Small intestine (tissue), 7 donors: ENCODE data around the gene ELP1. TPM values are rescaled to one million over a fixed set of nuclear protein-coding genes. Genes with fewer than 3 reads are reported as not detected.
A peak's percentile ranks its signal among the peaks of the same experiment; 100 is the strongest.

Source experiments
- DNase-seq, 2 donors: peaks; one replicate each; pipeline versions ENCODE4 v3.0.0 to v3.0.0-alpha.2; 2013
- FAIRE-seq: peaks from 2 replicates; lab custom pipeline; 2012; peaks lifted over from hg19 to GRCh38; lab: Jason Lieb, UNC
- H3K27ac ChIP-seq, 3 donors: one replicate each; pipeline ENCODE4 v1.5.1; 2013; ENCODE audit warnings: low read length in 2 of 3, mild to moderate bottlenecking in 2 of 3, control low read depth in 1 of 3, inconsistent platforms in 1 of 3, low read depth in 1 of 3, moderate library complexity in 1 of 3
- H3K27me3 ChIP-seq, 3 donors: one replicate each; pipeline ENCODE4 v1.6.1; 2013; ENCODE audit warnings: low read length in 3 of 3, inconsistent platforms in 1 of 3; ENCODE audit not compliant: control insufficient read depth in 3 of 3, insufficient read depth in 3 of 3
- H3K36me3 ChIP-seq, 3 donors: one replicate each; pipeline ENCODE4 v1.6.1; 2013; ENCODE audit warnings: low read length in 3 of 3, inconsistent platforms in 1 of 3, low read depth in 1 of 3, mild to moderate bottlenecking in 1 of 3, moderate library complexity in 1 of 3; ENCODE audit not compliant: control insufficient read depth in 3 of 3, insufficient read depth in 2 of 3
- H3K4me1 ChIP-seq, 3 donors: one replicate each; pipeline ENCODE4 v1.6.1; 2013; ENCODE audit warnings: low read length in 2 of 3, inconsistent platforms in 1 of 3, low read depth in 1 of 3, mild to moderate bottlenecking in 1 of 3, moderate library complexity in 1 of 3; ENCODE audit not compliant: control insufficient read depth in 3 of 3, insufficient read depth in 2 of 3
- H3K4me3 ChIP-seq, 3 donors: one replicate each; pipeline ENCODE4 v1.5.1; 2013; ENCODE audit warnings: low read length in 3 of 3, control low read depth in 1 of 3, inconsistent platforms in 1 of 3, low read depth in 1 of 3, mild to moderate bottlenecking in 1 of 3, moderate library complexity in 1 of 3
- H3K9me3 ChIP-seq, 2 donors: one replicate each; pipeline ENCODE4 v1.6.1; 2013; ENCODE audit warnings: low read depth in 1 of 2, low read length in 1 of 2; ENCODE audit not compliant: control insufficient read depth in 2 of 2, insufficient read depth in 1 of 2
- WGBS, 3 donors: extraction: QIAGEN DNeasy Blood & Tissue Kit; methylation state at CpG; one replicate each; pipeline ENCODE4 v1.1.7; 2013; 5-methylcytosine and 5-hydroxymethylcytosine counted together
- polyA plus RNA-seq, 4 donors: library from polyadenylated mRNA; stranded (reverse) in 3 of 4; unstranded in 1 of 4; fragments of 200-250 nt in 3 of 4; fragments of 120-200 nt in 1 of 4; gene quantifications; one replicate each; pipeline versions ENCODE4 v1.2.1 to v1.2.3, GENCODE V29; 2013
- donor health status: healthy with polysubstance abuse.
- donor health status: control.
- donor health status: control.
- donor health status: Bipolar disorder and iron deficiency.
- donor health status: healthy.

Gene ELP1
- polyA plus RNA-seq, 4 donors = 3.8 to 24.6 (median 11.4) TPM

DNA sequence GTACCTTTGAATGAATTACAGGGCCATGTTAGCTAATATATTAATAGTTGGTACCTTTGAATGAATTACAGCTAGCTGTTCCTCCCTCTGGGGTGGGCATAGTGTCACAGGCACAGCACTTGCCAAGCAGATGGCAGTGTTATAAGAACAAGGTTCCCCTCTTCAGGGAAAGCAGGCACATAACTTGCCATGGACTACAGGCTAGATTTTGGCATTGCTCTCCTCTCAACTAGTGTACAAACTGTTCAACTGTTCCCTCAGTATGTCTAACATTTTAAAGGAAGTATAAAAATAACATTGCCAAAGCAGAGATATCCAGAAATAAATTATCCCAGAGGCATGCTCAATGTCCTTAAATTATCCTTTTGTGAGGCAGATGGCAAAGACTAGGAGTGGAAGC, 34.0 kb upstream of the ELP1 start:
- H3K9me3 ChIP-seq = peaks cover 0 to 9% of the 10 kb centered on the region in 2 donors
- peaks cover 0 to 3% (median 2%) of the 10 kb centered on the region in 3 donors for H3K36me3 ChIP-seq
- DNase-seq = no peak
- no peaks in the 10 kb centered on the region for H3K27me3 ChIP-seq
- H3K4me3 ChIP-seq = no peak overlapping the region
- no peaks in the 10 kb centered on the region for H3K4me1 ChIP-seq
- no peak overlapping the region for H3K27ac ChIP-seq
- no peak for FAIRE-seq

DNA sequence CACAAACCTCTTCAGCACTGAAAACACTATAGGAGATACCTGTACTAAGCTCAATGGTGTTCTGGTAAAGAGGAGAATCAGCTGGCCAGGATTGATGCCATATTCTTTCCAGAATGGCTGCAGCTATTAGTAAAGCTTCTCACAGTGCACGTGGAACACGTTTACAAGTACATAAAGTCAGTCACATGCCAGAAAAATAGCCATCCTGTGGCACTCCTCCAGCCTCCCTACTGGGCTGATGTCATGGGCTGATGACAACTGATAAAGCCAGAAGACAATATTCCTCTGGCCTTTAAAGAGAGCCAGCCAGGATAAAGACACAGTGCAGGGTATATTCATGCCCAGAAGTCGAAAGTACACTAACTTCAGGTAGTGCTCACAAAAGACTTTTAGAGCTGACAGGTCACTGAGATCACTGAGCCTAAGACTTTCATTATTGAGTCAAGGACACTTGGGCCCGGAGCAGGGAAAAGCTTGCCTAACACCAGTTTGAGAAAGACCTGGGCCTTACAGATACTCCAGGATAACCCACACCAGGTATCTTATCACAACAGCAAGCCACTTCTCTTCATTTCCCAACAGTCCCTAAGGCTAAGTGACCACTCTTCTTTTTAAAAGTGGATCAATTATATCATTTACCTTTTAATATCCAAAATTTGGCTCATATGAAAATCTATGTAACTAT, 29.7 kb upstream of the ELP1 start:
- no peak overlapping the region for H3K4me3 ChIP-seq
- WGBS, 3 donors = 72 to 80% (median 79%) methylated on average over 4 of the region's 4 CpGs
- no peak for DNase-seq
- H3K27me3 ChIP-seq = no peaks in the 10 kb centered on the region
- no peaks in the 10 kb centered on the region for H3K36me3 ChIP-seq
- no peaks in the 10 kb centered on the region for H3K4me1 ChIP-seq
- H3K27ac ChIP-seq = no peak overlapping the region
- no peaks in the 10 kb centered on the region for H3K9me3 ChIP-seq
- no peak for FAIRE-seq

DNA sequence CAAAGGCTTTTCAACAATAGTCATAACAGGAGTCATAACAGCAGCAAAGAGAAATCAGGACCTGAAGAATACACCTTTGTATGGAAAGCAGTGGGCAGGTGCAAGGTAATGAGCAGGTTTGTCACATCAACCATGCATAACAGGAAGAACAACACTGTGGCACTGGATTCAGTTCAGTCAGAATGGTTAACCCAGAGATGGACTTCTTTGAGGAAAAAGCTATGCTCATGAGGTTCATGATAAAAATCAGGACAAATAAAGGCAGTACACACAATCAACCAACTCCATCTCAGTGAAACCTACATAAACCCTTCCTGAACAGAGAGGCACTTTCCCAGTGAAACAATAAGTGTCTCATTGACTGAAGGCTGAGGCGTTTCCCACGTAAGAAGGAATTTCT, 27.2 kb upstream of the ELP1 start:
- no peak for DNase-seq
- no peaks in the 10 kb centered on the region for H3K36me3 ChIP-seq
- WGBS, 3 donors = 86 to 95% (median 93%) methylated on average over 2 of the region's 2 CpGs
- no peak for FAIRE-seq
- H3K4me3 ChIP-seq = no peak overlapping the region
- H3K4me1 ChIP-seq = no peaks in the 10 kb centered on the region
- no peaks in the 10 kb centered on the region for H3K27me3 ChIP-seq
- H3K9me3 ChIP-seq = no peaks in the 10 kb centered on the region
- H3K27ac ChIP-seq = no peak overlapping the region

DNA sequence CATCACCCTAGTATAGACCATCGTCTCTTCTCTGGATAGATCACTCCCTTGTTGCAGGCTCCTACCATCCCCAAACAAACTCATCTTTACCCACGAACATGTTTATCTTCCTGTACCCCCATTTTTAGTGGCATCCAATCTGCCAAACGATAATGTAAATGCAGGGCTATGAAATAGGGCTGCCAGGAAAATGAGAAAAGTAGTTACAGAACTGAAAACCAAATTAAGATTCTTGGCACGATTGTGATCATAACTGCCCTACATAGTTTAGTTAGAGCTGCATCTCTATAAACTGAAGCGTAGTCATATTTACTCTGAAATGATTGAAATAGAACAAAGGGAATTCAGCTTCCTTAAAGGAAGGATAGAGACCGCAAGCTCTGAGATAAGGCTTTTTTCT, 26.4 kb upstream of the ELP1 start:
- no peak for DNase-seq
- 71 to 76% (median 74%) methylated on average over 6 of the region's 6 CpGs for WGBS, 3 donors
- H3K36me3 ChIP-seq = no peaks in the 10 kb centered on the region
- H3K4me3 ChIP-seq = no peak overlapping the region
- no peaks in the 10 kb centered on the region for H3K27me3 ChIP-seq
- no peak overlapping the region for H3K27ac ChIP-seq
- no peak for FAIRE-seq
- H3K4me1 ChIP-seq = no peaks in the 10 kb centered on the region
- H3K9me3 ChIP-seq = no peaks in the 10 kb centered on the region

DNA sequence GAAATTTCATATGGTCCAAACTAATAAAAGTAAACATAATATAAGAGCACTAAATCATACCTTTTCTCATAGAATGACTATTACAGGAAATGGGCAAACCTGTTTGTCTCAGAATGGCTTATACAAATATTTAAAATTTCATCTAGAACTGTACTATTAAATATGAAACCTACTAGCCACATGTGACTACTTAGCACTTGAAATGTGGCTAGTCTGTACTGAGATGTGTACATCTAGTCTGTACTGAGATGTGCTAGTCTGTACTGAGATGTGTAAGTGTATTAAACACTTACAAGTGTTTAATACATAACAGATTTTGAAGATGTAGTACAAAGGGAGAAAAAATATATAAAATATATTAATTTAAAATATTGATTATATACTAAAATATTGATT, 22.7 kb upstream of the ELP1 start:
- Histone ChIP-seq H3K27me3 (no peaks in the 10 kb centered on the region), H3K9me3 (no peaks in the 10 kb centered on the region), H3K27ac (no peak overlapping the region), H3K4me1 (no peaks in the 10 kb centered on the region), H3K36me3 (no peaks in the 10 kb centered on the region), H3K4me3 (no peak overlapping the region)
- DNase-seq (no peak), FAIRE-seq (no peak)

DNA sequence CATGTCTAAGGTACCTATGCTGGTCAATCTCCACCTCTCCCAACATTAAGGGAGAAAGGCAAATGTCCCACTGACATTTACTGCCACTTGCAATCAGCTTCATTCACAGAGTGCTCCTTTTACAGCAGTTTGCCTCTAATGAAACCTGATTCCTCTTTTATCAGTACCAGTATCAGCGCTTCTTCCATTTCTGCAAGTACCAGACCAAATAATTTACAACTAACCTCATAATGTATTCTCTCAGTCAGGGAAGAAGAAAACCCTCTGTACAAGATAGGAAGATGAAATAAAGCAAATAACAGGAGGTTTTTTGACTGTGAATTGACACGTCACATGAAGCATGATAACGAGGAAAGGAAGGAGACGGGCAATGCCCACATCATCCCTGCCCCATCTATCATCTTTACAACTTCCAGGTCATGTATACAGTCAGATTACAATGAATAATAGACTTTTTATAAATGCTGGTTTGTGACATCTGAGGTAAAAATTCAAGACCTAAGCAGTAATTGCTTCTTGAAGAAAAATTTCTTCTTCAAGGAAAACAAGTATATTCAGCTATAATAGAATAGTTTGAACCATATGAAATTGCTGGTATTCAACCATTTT, 22.2 kb upstream of the ELP1 start:
- no peak overlapping the region for H3K27ac ChIP-seq
- WGBS, 3 donors = 82 to 93% (median 89%) methylated on average over 4 of the region's 4 CpGs
- no peaks in the 10 kb centered on the region for H3K4me1 ChIP-seq
- no peaks in the 10 kb centered on the region for H3K36me3 ChIP-seq
- no peak overlapping the region for H3K4me3 ChIP-seq
- H3K9me3 ChIP-seq = no peaks in the 10 kb centered on the region
- no peaks in the 10 kb centered on the region for H3K27me3 ChIP-seq
- FAIRE-seq (no peak), DNase-seq (no peak)

DNA sequence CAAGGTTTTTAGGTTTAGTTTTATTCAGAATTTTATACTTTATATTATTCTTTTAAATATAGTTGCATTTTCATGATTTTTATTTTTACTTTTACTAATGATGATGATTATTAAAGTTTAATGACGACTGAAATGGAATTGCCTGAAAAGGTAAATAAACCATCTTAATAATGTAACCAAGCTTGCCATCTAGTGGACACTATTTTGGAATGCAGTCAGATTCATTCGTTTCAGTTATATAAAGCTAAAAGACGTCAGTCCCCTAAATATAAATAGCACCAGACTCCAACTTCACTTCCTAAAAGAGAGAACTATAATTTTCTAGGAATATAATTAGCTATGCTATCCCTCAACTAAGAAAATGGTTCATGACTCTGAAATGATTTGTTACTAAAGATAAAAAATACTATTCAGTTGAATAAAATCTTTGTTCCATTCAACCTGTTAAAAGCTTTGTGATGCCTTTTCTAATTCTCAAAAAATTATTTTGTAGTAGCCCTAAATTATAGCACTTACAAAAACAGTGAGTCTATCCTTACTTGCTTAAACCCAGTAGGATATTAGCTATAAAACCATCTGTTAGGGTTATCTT, 20.2 kb upstream of the ELP1 start:
- H3K4me3 ChIP-seq = no peak overlapping the region
- no peaks in the 10 kb centered on the region for H3K27me3 ChIP-seq
- FAIRE-seq (peak; percentile 23), DNase-seq (peak; percentile 39 to 50)
- H3K9me3 ChIP-seq = no peaks in the 10 kb centered on the region
- H3K27ac ChIP-seq = no peak overlapping the region
- H3K36me3 ChIP-seq = no peaks in the 10 kb centered on the region
- H3K4me1 ChIP-seq = no peaks in the 10 kb centered on the region
- WGBS, 3 donors = 2 to 4% (median 3%) methylated on average over 3 of the region's 3 CpGs

DNA sequence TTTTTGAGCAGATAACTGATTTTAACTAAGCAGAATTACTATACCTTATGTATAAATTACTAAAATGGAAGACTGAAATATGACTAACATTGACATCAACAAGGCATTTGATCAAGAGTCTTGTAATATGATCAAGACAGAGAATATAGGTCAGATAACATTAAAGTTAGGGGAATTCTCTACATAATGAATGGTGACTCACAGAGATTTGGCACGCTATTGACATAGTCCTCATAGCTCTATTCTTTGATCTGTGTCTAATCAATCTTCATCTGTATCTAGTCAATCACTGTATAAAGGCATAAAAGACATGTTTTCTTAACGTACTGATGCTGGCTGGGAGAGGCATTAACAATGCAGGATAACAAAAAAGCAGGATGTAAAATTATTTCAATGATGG, 17.7 kb upstream of the ELP1 start:
- FAIRE-seq (no peak), DNase-seq (no peak)

More for the DNA sequence above, 17.7 kb upstream of the ELP1 start:
- H3K27ac ChIP-seq = no peak overlapping the region
- no peaks in the 10 kb centered on the region for H3K4me1 ChIP-seq
- H3K4me3 ChIP-seq = no peak overlapping the region
- H3K9me3 ChIP-seq = no peaks in the 10 kb centered on the region
- no peaks in the 10 kb centered on the region for H3K27me3 ChIP-seq
- no peaks in the 10 kb centered on the region for H3K36me3 ChIP-seq
- 40 to 63% (median 57%) methylated on average over 2 of the region's 2 CpGs for WGBS, 3 donors
